HepG2 (cell line): ENCODE results near the gene KAZN.

Experiments
- POLR2AphosphoS5 ChIP-seq: IDR thresholded peaks from 2 replicates; pipeline ENCODE4 v1.6.1; 2012; ENCODE audit warnings: low read depth, low read length
- SIX4 ChIP-seq: sonication (generic); formaldehyde crosslinking; IDR thresholded peaks from 2 replicates; pipeline ENCODE4 v1.4.0; 2020; ENCODE audit warnings: missing genetic modification reagents

DNA sequence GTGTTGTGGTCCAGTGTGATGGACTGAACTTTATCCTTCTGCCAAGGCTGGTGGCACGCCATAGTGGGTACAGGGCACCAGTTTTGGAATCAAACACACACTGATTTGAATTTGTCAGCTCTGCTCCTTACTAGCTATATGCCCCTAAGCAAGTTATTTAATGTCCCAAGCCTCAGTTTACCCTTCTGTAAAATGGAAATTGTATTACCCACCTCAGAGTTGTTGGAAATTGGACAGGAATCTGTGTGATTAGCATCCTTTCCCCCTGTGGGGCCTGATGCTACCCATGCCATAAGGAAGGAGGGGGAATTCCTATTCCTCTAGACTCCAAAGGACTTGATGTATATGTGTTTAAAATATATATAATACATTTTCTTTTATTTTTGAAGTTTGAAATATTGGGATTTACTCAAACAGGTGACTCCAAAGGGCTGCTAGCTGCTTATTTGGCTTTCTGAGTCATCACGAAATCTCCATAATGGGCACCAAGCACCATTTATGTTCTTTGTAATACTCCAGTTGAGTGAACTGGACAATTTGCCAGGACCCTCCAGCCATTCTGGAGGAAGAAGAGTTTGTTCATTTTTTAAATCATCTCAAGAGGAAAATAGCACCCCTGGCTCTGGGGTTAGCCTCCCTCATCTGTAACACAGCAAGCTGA, 330.5 kb downstream of the KAZN start:
- TF ChIP-seq SIX4 (CRISPR knock-in tag) (no peak), POLR2AphosphoS5 (no peak)
